H9 (cell line): ENCODE data around the gene BCAP29. TPM values are rescaled to one million over a fixed set of nuclear protein-coding genes. Genes with fewer than 3 reads are reported as not detected.

ENCODE experiments used
- DNase-seq: peaks from one replicate; pipeline ENCODE4 v3.0.0-alpha.2; 2017
- H2AFZ ChIP-seq: one replicate; pipeline ENCODE4 v1.6.1; 2013; ENCODE audit warnings: mild to moderate bottlenecking, low read length, control low read depth, moderate library complexity
- H2AK5ac ChIP-seq: 2 replicates; pipeline ENCODE4 v1.6.1; 2013; ENCODE audit warnings: low read length, control low read depth, mixed read lengths; ENCODE audit not compliant: insufficient read length
- H2BK120ac ChIP-seq: one replicate; pipeline ENCODE4 v1.6.1; 2013; ENCODE audit warnings: low read depth, mild to moderate bottlenecking, low read length, control low read depth, inconsistent platforms; ENCODE audit not compliant: poor library complexity, severe bottlenecking
- H2BK12ac ChIP-seq: 2 replicates; pipeline ENCODE4 v1.6.1; 2013; ENCODE audit warnings: low read length, control low read depth, mixed read lengths, low read depth; ENCODE audit not compliant: insufficient read length
- H2BK15ac ChIP-seq: 2 replicates; pipeline ENCODE4 v1.6.1; 2013; ENCODE audit warnings: low read depth, low read length, control low read depth
- H2BK20ac ChIP-seq: one replicate; pipeline ENCODE4 v1.6.1; 2013; ENCODE audit warnings: low read depth, mild to moderate bottlenecking, low read length, control low read depth, inconsistent platforms; ENCODE audit not compliant: poor library complexity, severe bottlenecking
- H2BK5ac ChIP-seq: 2 replicates; pipeline ENCODE4 v1.6.1; 2013; ENCODE audit warnings: low read length, control low read depth, mixed read lengths; ENCODE audit not compliant: insufficient read length
- H3K14ac ChIP-seq: 2 replicates; pipeline ENCODE4 v1.6.1; 2013; ENCODE audit warnings: low read length, control low read depth; ENCODE audit not compliant: insufficient read depth
- H3K18ac ChIP-seq: 2 replicates; pipeline ENCODE4 v1.6.1; 2013; ENCODE audit warnings: low read depth, mild to moderate bottlenecking, mixed read lengths, low read length, control low read depth; ENCODE audit not compliant: insufficient read length
- H3K23ac ChIP-seq: 2 replicates; pipeline ENCODE4 v1.6.1; 2013; ENCODE audit warnings: low read length, control low read depth, mixed read lengths, low read depth; ENCODE audit not compliant: insufficient read length
- H3K23me2 ChIP-seq: 2 replicates; pipeline ENCODE4 v1.6.1; 2013; ENCODE audit warnings: low read depth, mild to moderate bottlenecking, mixed read lengths, low read length, control low read depth; ENCODE audit not compliant: insufficient read length, poor library complexity, severe bottlenecking
- H3K27ac ChIP-seq: 2 replicates; pipeline ENCODE4 v1.5.1; 2013; ENCODE audit warnings: low read length, control low read depth, mixed read lengths, low read depth; ENCODE audit not compliant: insufficient read length
- H3K27me3 ChIP-seq: 2 replicates; pipeline ENCODE4 v1.6.1; 2013; ENCODE audit warnings: low read length, control low read depth, inconsistent platforms; ENCODE audit not compliant: insufficient read depth
- H3K4ac ChIP-seq: 2 replicates; pipeline ENCODE4 v1.6.1; 2013; ENCODE audit warnings: low read depth, mild to moderate bottlenecking, control low read depth, inconsistent platforms, low read length, moderate library complexity
- H3K4me1 ChIP-seq: 2 replicates; pipeline ENCODE4 v1.6.1; 2013; ENCODE audit warnings: low read length, control low read depth, inconsistent platforms; ENCODE audit not compliant: insufficient read depth
- H3K4me2 ChIP-seq: 2 replicates; pipeline ENCODE4 v1.6.1; 2013; ENCODE audit warnings: low read length, control low read depth, mixed read lengths; ENCODE audit not compliant: insufficient read length, insufficient read depth
- H3K56ac ChIP-seq: 2 replicates; pipeline ENCODE4 v1.6.1; 2013; ENCODE audit warnings: low read depth, mild to moderate bottlenecking, mixed read lengths, low read length, control low read depth; ENCODE audit not compliant: insufficient read length
- H3K79me1 ChIP-seq: 2 replicates; pipeline ENCODE4 v1.6.1; 2013; ENCODE audit warnings: low read depth, mild to moderate bottlenecking, moderate library complexity, low read length, control low read depth, inconsistent platforms; ENCODE audit not compliant: insufficient read depth, poor library complexity, severe bottlenecking
- H3K79me2 ChIP-seq: 2 replicates; pipeline ENCODE4 v1.6.1; 2013; ENCODE audit warnings: low read length, control low read depth, inconsistent platforms; ENCODE audit not compliant: insufficient read depth
- H3K9ac ChIP-seq: 2 replicates; pipeline ENCODE4 v1.6.1; 2013; ENCODE audit warnings: low read length, control low read depth, mixed read lengths; ENCODE audit not compliant: insufficient read length; ENCODE audit errors: extremely low read depth
- H3K9me3 ChIP-seq: one replicate; pipeline ENCODE4 v1.6.1; 2013; ENCODE audit warnings: low read depth, low read length, inconsistent platforms; ENCODE audit not compliant: control insufficient read depth
- H3T11ph ChIP-seq: one replicate; pipeline ENCODE4 v1.6.1; 2013; ENCODE audit warnings: mild to moderate bottlenecking, low read length, control low read depth, inconsistent platforms
- H4K20me1 ChIP-seq: one replicate; pipeline ENCODE4 v1.6.1; 2013; ENCODE audit not compliant: control insufficient read depth, insufficient read length, insufficient read depth
- H4K5ac ChIP-seq: 2 replicates; pipeline ENCODE4 v1.6.1; 2013; ENCODE audit warnings: low read depth, mild to moderate bottlenecking, mixed read lengths, low read length, control low read depth; ENCODE audit not compliant: insufficient read length
- H4K8ac ChIP-seq: replicated peaks from 2 replicates; pipeline ENCODE4 v1.6.1; 2013; ENCODE audit warnings: low read length, control low read depth, mixed read lengths, low read depth; ENCODE audit not compliant: insufficient read length
- H4K91ac ChIP-seq: 2 replicates; pipeline ENCODE4 v1.6.1; 2013; ENCODE audit warnings: low read depth, mild to moderate bottlenecking, moderate library complexity, mixed read lengths, low read length, control low read depth; ENCODE audit not compliant: insufficient read length
- H3K27ac Mint-ChIP-seq, 3 experiments: 2 replicates in 2 of 3; 3 replicates in 1 of 3; pipeline ENCODE4 v1.8.0; 2020 to 2021; ENCODE audit warnings: mixed read lengths in 3 of 3, mild to moderate bottlenecking in 1 of 3, moderate library complexity in 1 of 3
- H3K27me3 Mint-ChIP-seq: 2 replicates; pipeline ENCODE4 v1.8.0; 2021; ENCODE audit warnings: low read depth, mild to moderate bottlenecking, moderate library complexity, mixed read lengths
- H3K36me3 Mint-ChIP-seq, 3 experiments: 2 replicates in 2 of 3; 3 replicates in 1 of 3; pipeline ENCODE4 v1.8.0; 2020 to 2021; ENCODE audit warnings: low read depth in 3 of 3, mixed read lengths in 3 of 3; ENCODE audit not compliant: insufficient read depth in 1 of 3
- H3K4me1 Mint-ChIP-seq, 2 experiments: 2 replicates each; pipeline ENCODE4 v1.8.0; 2020; ENCODE audit warnings: mixed read lengths in 2 of 2
- H3K4me3 Mint-ChIP-seq, 2 experiments: 2 replicates in 1 of 2; 3 replicates in 1 of 2; pipeline ENCODE4 v1.8.0; 2020 to 2021; ENCODE audit warnings: mild to moderate bottlenecking in 2 of 2, mixed read lengths in 2 of 2, moderate library complexity in 1 of 2
- H3K9me3 Mint-ChIP-seq, 2 experiments: 2 replicates in 1 of 2; 3 replicates in 1 of 2; pipeline ENCODE4 v1.8.0; 2020; ENCODE audit warnings: mild to moderate bottlenecking in 2 of 2, mixed read lengths in 2 of 2, moderate library complexity in 1 of 2
- CTCF ChIP-seq: fragments of 200-600 bp; sonication (generic); conservative IDR thresholded peaks from 3 replicates; pipeline ENCODE4 v1.8.0; 2021; ENCODE audit warnings: antibody characterized with exemption, mild to moderate bottlenecking
- WGBS: extraction: QIAGEN DNeasy Blood & Tissue Kit; methylation state at CpG from one replicate; pipeline ENCODE4 v1.1.7; 2013; ENCODE audit warnings: missing lambda C conversion rate, low lambda C conversion rate, mixed read lengths; ENCODE audit not compliant: insufficient read length; ENCODE audit errors: extremely low coverage; 5-methylcytosine and 5-hydroxymethylcytosine counted together
- total RNA-seq: library from RNA; stranded (reverse); gene quantifications from 2 replicates; pipeline ENCODE4 v1.2.1, GENCODE V29; 2021

Gene BCAP29
- total RNA-seq, 1 experiment from 2014 or later: 30.6 TPM

- Histone ChIP-seq H3K79me1 (no peaks in the 10 kb centered on the region), H3K23ac (no peak overlapping the region), H3K79me2 (no peaks in the 10 kb centered on the region), H3K4ac (no peak overlapping the region), H2BK5ac (no peak overlapping the region), H3K56ac (no peak overlapping the region), H3K4me1 (no peaks in the 10 kb centered on the region), H3K23me2 (no peaks in the 10 kb centered on the region), H3T11ph (no peak overlapping the region), H4K8ac (no peak overlapping the region), H2BK20ac (no peak overlapping the region), H3K27me3 (no peaks in the 10 kb centered on the region), H4K20me1 (no peaks in the 10 kb centered on the region), H2AFZ (no peak overlapping the region), H3K4me2 (no peak overlapping the region), H3K27ac (no peak overlapping the region), H2BK12ac (no peak overlapping the region), H3K9ac (no peak overlapping the region), H2AK5ac (no peak overlapping the region), H3K9me3 (no peaks in the 10 kb centered on the region), H3K14ac (no peak overlapping the region), H2BK15ac (no peak overlapping the region), H3K18ac (no peak overlapping the region), H4K91ac (no peak overlapping the region), H4K5ac (no peak overlapping the region), H2BK120ac (no peak overlapping the region)
- no peak overlapping the region for H3K27ac Mint-ChIP-seq
- no peak for TF ChIP-seq CTCF
- WGBS: no CpG with 5 or more reads among the region's 1 CpG
- H3K9me3 Mint-ChIP-seq: no peaks in the 10 kb centered on the region
- no peaks in the 10 kb centered on the region for H3K4me1 Mint-ChIP-seq
- no peaks in the 10 kb centered on the region for H3K27me3 Mint-ChIP-seq
- H3K4me3 Mint-ChIP-seq: no peak overlapping the region
- no peak for DNase-seq
- H3K36me3 Mint-ChIP-seq: peaks cover 0 to 5% (median 4%) of the 10 kb centered on the region in 3 experiments; a peak in 2 of 7 replicates
These were observed 30.3 kb downstream of the BCAP29 start for GRCh38 chr7:107610323-107610722.
